Measurements from ENCODE around the gene ILDR1. TPM values are rescaled to one million over a fixed set of nuclear protein-coding genes. Genes with fewer than 3 reads are reported as not detected.
"Not testable (repeated sequence)": the region's sequence is repeated elsewhere in the genome, so short reads cannot be mapped to it uniquely, and the experiment has no call there.

The ILDR1 gene
- total RNA-seq, 2 experiments from 2014 or later: not detected

DNA sequence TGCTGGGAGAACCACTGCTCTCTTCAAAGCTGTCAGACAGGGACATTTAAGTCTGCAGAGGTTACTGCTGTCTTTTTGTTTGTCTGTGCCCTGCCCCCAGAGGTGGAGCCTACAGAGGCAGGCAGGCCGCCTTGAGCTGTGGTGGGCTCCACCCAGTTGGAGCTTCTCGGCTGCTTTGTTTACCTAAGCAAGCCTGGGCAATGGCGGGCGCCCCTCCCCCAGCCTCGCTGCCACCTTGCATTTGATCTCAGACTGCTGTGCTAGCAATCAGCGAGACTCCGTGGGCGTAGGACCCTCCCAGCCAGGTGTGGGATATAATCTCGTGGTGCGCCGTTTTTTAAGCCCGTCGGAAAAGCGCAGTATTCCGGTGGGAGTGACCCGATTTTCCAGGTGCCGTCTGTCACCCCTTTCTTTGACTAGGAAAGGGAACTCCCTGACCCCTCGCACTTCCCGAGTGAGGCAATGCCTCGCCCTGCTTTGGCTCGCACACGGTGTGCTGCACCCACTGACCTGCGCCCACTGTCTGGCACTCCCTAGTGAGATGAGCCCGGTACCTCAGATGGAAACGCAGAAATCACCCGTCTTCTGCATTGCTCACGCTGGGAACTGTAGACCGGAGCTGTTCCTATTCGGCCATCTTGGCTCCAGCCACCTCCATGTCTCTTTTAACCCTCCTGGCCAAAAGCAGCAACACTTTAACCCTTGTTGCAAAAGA lies 83.7 kb downstream of the ILDR1 start:
- DNase-seq; ATAC-seq (ENCODE audit: low read depth); H3K36me3 Mint-ChIP-seq; H3K9me3 Mint-ChIP-seq; H3K27me3 Mint-ChIP-seq; H3K4me1 Mint-ChIP-seq; POLR2A ChIA-PET; H3K4me3 Mint-ChIP-seq; H3K27ac Mint-ChIP-seq: not testable (repeated sequence)

Other genes with a start within 250 kb of the ILDR1 start
- gene IQCB1, start 187.2 kb downstream of the ILDR1 start, total RNA-seq: 10 to 100 TPM; 29.5 to 33.2 TPM
- 10 to 100 TPM; 11.4 to 13.3 TPM for gene EAF2, start 187.0 kb downstream of the ILDR1 start, total RNA-seq
- gene SLC15A2, start 127.8 kb downstream of the ILDR1 start, total RNA-seq: 1 to 10 TPM; 1.8 to 3.7 TPM
- 1 to 10 TPM in 1 of 2 experiments, under 1 TPM in 1; 0.42 to 1.0 TPM for gene CD86, start 33.1 kb upstream of the ILDR1 start, total RNA-seq
- not detected for gene CASR, start 161.4 kb upstream of the ILDR1 start, total RNA-seq